WTC11 (cell line): ENCODE measurements around the gene RHOA. TPM values are rescaled to one million over a fixed set of nuclear protein-coding genes. Genes with fewer than 3 reads are reported as not detected.

Experiments
- ATAC-seq: fragments of 200-7000 bp; cut with Tn5 transposase; 2 replicates; pipeline ENCODE4 v1.10.0; 2021; ENCODE audit warnings: mild to moderate bottlenecking, moderate library complexity
- CTCF ChIA-PET: fragments of 300-600 bp; sonication (Branson Sonifier 250); formaldehyde crosslinking; loops from one replicate; lab custom pipeline; 2021; ENCODE audit warnings: antibody characterized with exemption; lab: Charles Lee
- POLR2A ChIA-PET: fragments of 350-600 bp; sonication (Branson Sonifier 250); formaldehyde crosslinking; loops from one replicate; lab custom pipeline; 2021; ENCODE audit warnings: antibody characterized with exemption; lab: Charles Lee
- DNase-seq: peaks from one replicate; pipeline ENCODE4 v3.0.0; 2021; ENCODE audit warnings: low spot score
- H3K27ac Mint-ChIP-seq: 2 replicates; pipeline ENCODE4 v1.8.0; 2021; ENCODE audit warnings: mixed read lengths
- H3K27me3 Mint-ChIP-seq: 2 replicates; pipeline ENCODE4 v1.8.0; 2021; ENCODE audit warnings: low read depth, mild to moderate bottlenecking, moderate library complexity, mixed read lengths
- H3K36me3 Mint-ChIP-seq: 2 replicates; pipeline ENCODE4 v1.8.0; 2021; ENCODE audit warnings: mixed read lengths
- H3K4me1 Mint-ChIP-seq: 2 replicates; pipeline ENCODE4 v1.8.0; 2022; ENCODE audit warnings: mixed read lengths
- H3K4me3 Mint-ChIP-seq: 2 replicates; pipeline ENCODE4 v1.8.0; 2021; ENCODE audit warnings: mild to moderate bottlenecking, moderate library complexity, mixed read lengths
- H3K9me3 Mint-ChIP-seq: 2 replicates; pipeline ENCODE4 v1.8.0; 2021; ENCODE audit warnings: mixed read lengths
- ARID4B ChIP-seq: sonication (generic); formaldehyde crosslinking; IDR thresholded peaks from 2 replicates; pipeline ENCODE4 v1.8.0; 2023; ENCODE audit warnings: missing genetic modification reagents, mild to moderate bottlenecking, borderline replicate concordance
- ELF4 ChIP-seq: sonication (generic); formaldehyde crosslinking; IDR thresholded peaks from 2 replicates; pipeline ENCODE4 v1.8.1; 2022; ENCODE audit warnings: low read depth, mild to moderate bottlenecking, moderate library complexity, missing genetic modification reagents
- EMX1 ChIP-seq: fragments of 250-450 bp; sonication (Bioruptor Pico); IDR thresholded peaks from 2 replicates; pipeline ENCODE4 v1.8.0; 2021; ENCODE audit warnings: mild to moderate bottlenecking
- ESRRA ChIP-seq: sonication (generic); formaldehyde crosslinking; IDR thresholded peaks from 2 replicates; pipeline ENCODE4 v1.8.1; 2022; ENCODE audit warnings: mild to moderate bottlenecking, missing genetic modification reagents, borderline replicate concordance
- FOXK1 ChIP-seq: sonication (generic); formaldehyde crosslinking; IDR thresholded peaks from 2 replicates; pipeline ENCODE4 v1.8.0; 2022; ENCODE audit warnings: mild to moderate bottlenecking, moderate library complexity, missing genetic modification reagents
- HMGXB4 ChIP-seq: sonication (generic); formaldehyde crosslinking; IDR thresholded peaks from 2 replicates; pipeline ENCODE4 v1.8.1; 2023; ENCODE audit warnings: mild to moderate bottlenecking, moderate library complexity, missing genetic modification reagents
- MXD4 ChIP-seq: fragments of 250-450 bp; sonication (Bioruptor Pico); IDR thresholded peaks from 2 replicates; pipeline ENCODE4 v1.8.0; 2021; ENCODE audit warnings: mild to moderate bottlenecking, moderate library complexity, borderline replicate concordance
- SP1 ChIP-seq: sonication (generic); formaldehyde crosslinking; conservative IDR thresholded peaks from 2 replicates; pipeline ENCODE4 v1.8.1; 2022; ENCODE audit warnings: missing genetic modification reagents
- TCF7 ChIP-seq: sonication (generic); formaldehyde crosslinking; IDR thresholded peaks from 2 replicates; pipeline ENCODE4 v1.8.0; 2022; ENCODE audit warnings: mild to moderate bottlenecking, low read depth, missing genetic modification reagents, moderate library complexity
- TEAD4 ChIP-seq: sonication (generic); formaldehyde crosslinking; IDR thresholded peaks from 2 replicates; pipeline ENCODE4 v1.8.0; 2022; ENCODE audit warnings: mild to moderate bottlenecking, missing genetic modification reagents
- USF2 ChIP-seq: sonication (generic); formaldehyde crosslinking; IDR thresholded peaks from 2 replicates; pipeline ENCODE4 v1.8.1; 2023; ENCODE audit warnings: mild to moderate bottlenecking, missing genetic modification reagents, moderate library complexity
- ZMAT4 ChIP-seq: fragments of 250-450 bp; sonication (Bioruptor Pico); IDR thresholded peaks from 2 replicates; pipeline ENCODE4 v1.9.0; 2021; ENCODE audit warnings: mild to moderate bottlenecking
- ZNF121 ChIP-seq: sonication (generic); formaldehyde crosslinking; IDR thresholded peaks from 2 replicates; pipeline ENCODE4 v1.8.0; 2023; ENCODE audit warnings: missing genetic modification reagents
- ZNF317 ChIP-seq: sonication (generic); formaldehyde crosslinking; IDR thresholded peaks from 2 replicates; pipeline ENCODE4 v1.8.1; 2023; ENCODE audit warnings: low read depth, mild to moderate bottlenecking, moderate library complexity, missing genetic modification reagents, borderline replicate concordance
- ZNF396 ChIP-seq: fragments of 250-450 bp; sonication (Bioruptor Pico); IDR thresholded peaks from 2 replicates; pipeline ENCODE4 v1.8.0; 2021; ENCODE audit warnings: mild to moderate bottlenecking, moderate library complexity, borderline replicate concordance
- ZNF423 ChIP-seq: fragments of 250-450 bp; sonication (Bioruptor Pico); IDR thresholded peaks from 2 replicates; pipeline ENCODE4 v2.1.2; 2022; ENCODE audit warnings: mild to moderate bottlenecking, moderate library complexity
- total RNA-seq: library from RNA; stranded (reverse); gene quantifications from 3 replicates; pipeline ENCODE4 v1.2.3, GENCODE V29; 2021

Gene RHOA
- total RNA-seq, 1 experiment from 2014 or later = 367 TPM

GRCh38 chr3:49410066-49410845, 1.5 kb downstream of the RHOA start:
- no peaks in the 10 kb centered on the region for H3K27me3 Mint-ChIP-seq
- TF ChIP-seq EMX1 (CRISPR knock-in tag) = no peak
- TF ChIP-seq MXD4 (CRISPR knock-in tag) = no peak
- no peak for TF ChIP-seq TCF7
- TF ChIP-seq ZNF317 (CRISPR knock-in tag) = no peak
- TF ChIP-seq ZNF423 = no peak
- TF ChIP-seq FOXK1 (CRISPR knock-in tag) = no peak
- no peak for TF ChIP-seq ZMAT4 (CRISPR knock-in tag)
- no peak for TF ChIP-seq ZNF121 (CRISPR knock-in tag)
- no peak for TF ChIP-seq ZNF396 (CRISPR knock-in tag)
- no peak for TF ChIP-seq SP1
- no peak for TF ChIP-seq ESRRA (CRISPR knock-in tag)
- TF ChIP-seq ARID4B (CRISPR knock-in tag) = no peak
- TF ChIP-seq HMGXB4 (CRISPR knock-in tag) = no peak
- TF ChIP-seq TEAD4 (CRISPR knock-in tag) = no peak
- TF ChIP-seq USF2 (CRISPR knock-in tag) = no peak
- no peak for TF ChIP-seq ELF4 (CRISPR knock-in tag)
- TF ChIP-seq, all 79 proteins: peak for 0
- Mint-ChIP-seq H3K9me3 (no peaks in the 10 kb centered on the region), H3K27ac (peak overlapping the region; percentile 97), H3K4me3 (peak overlapping the region; percentile 97), H3K4me1 (peaks cover 47% of the 10 kb centered on the region), H3K36me3 (peaks cover 7% of the 10 kb centered on the region; the same call in 1 of the 2 replicates)
- ChIA-PET CTCF (interaction anchor here (0.7 to 2.3 kb wide), 2 partner anchors 12 to 39 kb away, joined by 3 to 15 read pairs; partner anchors contain the start of gene AMT), POLR2A (interaction anchor here (1.4 kb wide), 1 partner anchor 13 kb away, joined by 5 read pairs; no protein-coding TSS in a partner anchor)
- no peak for ATAC-seq
- no peak for DNase-seq
